GM21381 (cell line): ENCODE results near the gene SHC1.

Source experiments
- ATAC-seq: cut with Tn5 transposase; IDR thresholded peaks from one replicate; pipeline ENCODE4 v1.9.1; 2021; ENCODE audit warnings: mild to moderate bottlenecking, moderate library complexity; ENCODE audit not compliant: unreplicated experiment

The SHC1 gene

GRCh38 chr1:154940651-154941194, 29.8 kb downstream of the SHC1 start:
- ATAC-seq, result no peak

- ATAC-seq, result no peak
These were observed 30.4 kb downstream of the SHC1 start for GRCh38 chr1:154940213-154940560.

GRCh38 chr1:154938604-154939399, 31.7 kb downstream of the SHC1 start:
- no peak for ATAC-seq

- no peak for ATAC-seq
These were observed 32.6 kb downstream of the SHC1 start for GRCh38 chr1:154937988-154938386.

GRCh38 chr1:154937085-154937987, 33.2 kb downstream of the SHC1 start:
- peak; percentile 55 for ATAC-seq

- ATAC-seq, result peak; percentile 66
These were observed 33.9 kb downstream of the SHC1 start, which contains the start of gene PMVK for GRCh38 chr1:154936555-154937084. Gene PMVK, minus strand, starts transcription at chr1:154936719. Its CDS starts 34 bp downstream, at chr1:154936685.

- no peak for ATAC-seq
These were observed 34.6 kb downstream of the SHC1 start for GRCh38 chr1:154935749-154936554.

GRCh38 chr1:154934358-154934948, 36.1 kb downstream of the SHC1 start:
- ATAC-seq, result no peak

GRCh38 chr1:154931940-154932487, 38.5 kb downstream of the SHC1 start:
- no peak for ATAC-seq

GRCh38 chr1:154926201-154926600, 44.3 kb downstream of the SHC1 start:
- no peak for ATAC-seq

- no peak for ATAC-seq
These were observed 45.0 kb downstream of the SHC1 start for GRCh38 chr1:154925335-154926170.

GRCh38 chr1:154923695-154924094, 46.9 kb downstream of the SHC1 start:
- ATAC-seq, result no peak

- ATAC-seq, result no peak
These were observed 57.3 kb downstream of the SHC1 start for GRCh38 chr1:154913273-154913672.

GRCh38 chr1:154912755-154913154, 57.8 kb downstream of the SHC1 start:
- ATAC-seq, result no peak
